Islet precursor cell (in vitro differentiated cells): Measurements from ENCODE around the gene ALK.

Experiments used
- DNase-seq: peaks from one replicate; pipeline ENCODE4 v3.0.0-alpha.2; 2018

ALK gene

GRCh38 chr2:29706171-29706720 is 215.1 kb downstream of the ALK start:
- DNase-seq = no peak

- DNase-seq = no peak
Observed at GRCh38 chr2:29705616-29706015, 215.8 kb downstream of the ALK start.

- DNase-seq = no peak
Observed at GRCh38 chr2:29703336-29703735, 218.1 kb downstream of the ALK start.

GRCh38 chr2:29702276-29702675 is 219.1 kb downstream of the ALK start:
- no peak for DNase-seq

GRCh38 chr2:29700560-29700959 is 220.8 kb downstream of the ALK start:
- no peak for DNase-seq

GRCh38 chr2:29699045-29699444 is 222.3 kb downstream of the ALK start:
- DNase-seq = no peak

GRCh38 chr2:29698216-29698615 is 223.2 kb downstream of the ALK start:
- no peak for DNase-seq

GRCh38 chr2:29697715-29698114 is 223.7 kb downstream of the ALK start:
- DNase-seq = no peak

- DNase-seq = no peak
Observed at GRCh38 chr2:29697181-29697580, 224.2 kb downstream of the ALK start.

GRCh38 chr2:29694741-29695140 is 226.6 kb downstream of the ALK start:
- DNase-seq = no peak

- DNase-seq = no peak
Observed at GRCh38 chr2:29691391-29691950, 229.9 kb downstream of the ALK start.

GRCh38 chr2:29689666-29690065 is 231.7 kb downstream of the ALK start:
- peak; percentile 50 for DNase-seq

- no peak for DNase-seq
Observed at GRCh38 chr2:29688429-29688828, 233.0 kb downstream of the ALK start.

GRCh38 chr2:29687121-29687520 is 234.3 kb downstream of the ALK start:
- no peak for DNase-seq

GRCh38 chr2:29676886-29677453 is 244.4 kb downstream of the ALK start:
- DNase-seq = no peak

GRCh38 chr2:29664578-29664977 is 256.8 kb downstream of the ALK start:
- no peak for DNase-seq

- no peak for DNase-seq
Observed at GRCh38 chr2:29663268-29663667, 258.1 kb downstream of the ALK start.

GRCh38 chr2:29662861-29663260 is 258.5 kb downstream of the ALK start:
- DNase-seq = no peak

- DNase-seq = no peak
Observed at GRCh38 chr2:29660201-29660600, 261.2 kb downstream of the ALK start.

- DNase-seq = no peak
Observed at GRCh38 chr2:29659178-29659577, 262.2 kb downstream of the ALK start.

GRCh38 chr2:29657674-29658073 is 263.7 kb downstream of the ALK start:
- no peak for DNase-seq

- no peak for DNase-seq
Observed at GRCh38 chr2:29655391-29656086, 265.8 kb downstream of the ALK start.

GRCh38 chr2:29650631-29651097 is 270.7 kb downstream of the ALK start:
- peak; percentile 90 for DNase-seq

- no peak for DNase-seq
Observed at GRCh38 chr2:29644949-29645348, 276.4 kb downstream of the ALK start.
